HG03439 (cell line): ENCODE results near the gene GRHL1.
"Not testable (repeated sequence)": the region's sequence is repeated elsewhere in the genome, so short reads cannot be mapped to it uniquely, and the experiment has no call there.

Experiments used
- ATAC-seq: cut with Tn5 transposase; IDR thresholded peaks from one replicate; pipeline ENCODE4 v1.9.1; 2021; ENCODE audit warnings: mild to moderate bottlenecking, moderate library complexity; ENCODE audit not compliant: unreplicated experiment

The GRHL1 gene, protein sequence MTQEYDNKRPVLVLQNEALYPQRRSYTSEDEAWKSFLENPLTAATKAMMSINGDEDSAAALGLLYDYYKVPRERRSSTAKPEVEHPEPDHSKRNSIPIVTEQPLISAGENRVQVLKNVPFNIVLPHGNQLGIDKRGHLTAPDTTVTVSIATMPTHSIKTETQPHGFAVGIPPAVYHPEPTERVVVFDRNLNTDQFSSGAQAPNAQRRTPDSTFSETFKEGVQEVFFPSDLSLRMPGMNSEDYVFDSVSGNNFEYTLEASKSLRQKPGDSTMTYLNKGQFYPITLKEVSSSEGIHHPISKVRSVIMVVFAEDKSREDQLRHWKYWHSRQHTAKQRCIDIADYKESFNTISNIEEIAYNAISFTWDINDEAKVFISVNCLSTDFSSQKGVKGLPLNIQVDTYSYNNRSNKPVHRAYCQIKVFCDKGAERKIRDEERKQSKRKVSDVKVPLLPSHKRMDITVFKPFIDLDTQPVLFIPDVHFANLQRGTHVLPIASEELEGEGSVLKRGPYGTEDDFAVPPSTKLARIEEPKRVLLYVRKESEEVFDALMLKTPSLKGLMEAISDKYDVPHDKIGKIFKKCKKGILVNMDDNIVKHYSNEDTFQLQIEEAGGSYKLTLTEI

DNA sequence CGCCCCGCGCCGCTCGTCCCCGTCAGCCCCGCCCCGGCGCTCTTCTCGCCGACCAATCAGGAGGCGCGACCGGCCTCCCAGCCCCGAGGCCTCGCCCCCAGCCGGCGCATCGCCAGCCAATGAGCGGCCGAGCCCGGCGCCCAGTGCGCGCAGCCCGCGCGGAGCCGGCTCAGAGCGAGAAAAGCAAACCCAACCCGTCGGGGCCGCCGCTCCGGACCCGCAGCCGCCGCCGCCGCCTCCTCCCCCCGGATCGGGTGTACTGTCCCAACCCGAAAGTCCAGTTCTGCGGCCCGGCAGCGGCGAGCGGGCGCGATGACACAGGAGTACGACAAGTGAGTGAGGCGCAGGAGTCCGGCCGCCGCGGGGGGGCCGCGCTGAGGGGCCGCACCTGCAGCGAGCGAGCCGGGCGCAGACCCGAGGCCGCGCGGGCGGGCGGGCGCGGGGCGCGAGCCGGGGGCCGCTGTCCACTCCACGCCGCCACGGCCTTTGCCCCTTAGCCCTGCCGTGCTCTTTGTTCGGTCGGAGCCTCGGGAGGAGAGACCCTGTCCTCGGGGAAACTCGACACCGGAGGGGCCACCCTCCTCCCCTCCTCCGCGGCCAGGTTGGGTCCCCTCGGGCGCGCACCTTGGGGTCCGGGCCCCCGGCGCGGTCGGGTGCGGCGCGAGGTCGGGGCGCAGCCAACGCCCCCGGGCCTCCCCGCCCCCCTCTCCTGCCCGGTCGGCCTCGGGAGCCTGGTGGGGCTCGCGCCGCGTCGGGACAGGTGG, at the start of gene GRHL1:
Gene GRHL1, plus strand, starts transcription at position 172 of the 764 bp plus-strand sequence. Its CDS starts 141 bp downstream, at position 313.
- ATAC-seq, result peak; percentile 96

DNA sequence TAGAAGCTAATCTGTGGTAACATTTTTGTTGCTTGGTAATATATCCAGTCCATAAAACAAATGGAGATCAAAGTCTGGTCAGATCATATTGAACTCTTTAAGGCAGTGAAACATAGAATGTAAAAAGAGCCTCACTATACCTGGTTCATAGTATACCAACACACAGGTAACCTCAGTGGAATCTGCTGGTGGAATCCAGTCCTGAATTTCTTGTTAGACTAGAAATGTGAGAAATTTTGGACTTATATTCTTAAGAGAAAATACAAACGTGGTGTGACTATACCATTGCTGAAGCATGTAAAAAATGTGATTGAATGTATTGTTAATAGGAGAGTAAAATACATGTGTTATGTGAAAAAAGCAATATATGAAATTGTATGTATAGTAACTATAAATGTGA, 46.1 kb upstream of the GRHL1 start:
- no peak for ATAC-seq

DNA sequence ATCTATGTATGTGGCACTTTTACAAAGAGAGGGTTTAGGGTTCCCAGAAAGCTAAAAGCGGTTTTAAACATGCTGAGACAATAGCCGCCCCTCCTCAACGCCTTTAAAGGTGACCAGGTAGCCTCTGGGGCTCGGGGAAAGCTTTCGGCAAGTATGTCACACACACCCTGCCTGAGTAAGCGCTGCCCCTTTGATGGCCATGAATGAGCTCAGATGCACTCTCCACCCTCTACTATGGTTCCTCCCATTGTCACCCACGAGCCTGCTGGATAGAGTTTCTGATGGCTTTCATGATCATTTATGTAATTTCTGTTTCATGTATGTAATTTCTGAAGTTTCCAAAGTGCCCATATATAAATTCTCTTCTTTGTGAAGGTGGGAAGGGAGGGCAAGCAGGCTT, 44.1 kb upstream of the GRHL1 start:
- ATAC-seq, result no peak

DNA sequence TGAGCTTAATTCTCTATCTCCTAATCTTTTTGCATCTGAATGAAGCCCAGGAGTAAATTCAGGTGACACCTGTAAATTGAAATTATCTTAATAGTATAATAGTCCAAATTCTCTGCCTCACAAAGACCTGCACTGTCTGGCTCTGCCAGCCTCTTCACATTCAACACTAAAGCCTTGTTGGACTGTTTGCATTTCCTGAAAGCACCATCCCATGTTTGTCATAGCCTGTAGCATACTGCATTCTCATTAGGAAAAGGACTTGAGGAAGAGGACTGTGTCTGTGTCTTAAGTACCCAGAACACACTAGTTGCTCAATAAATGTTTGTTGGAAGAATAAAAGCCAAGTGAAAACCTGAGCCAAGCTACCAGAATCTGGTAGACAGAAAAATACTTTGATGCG, 42.9 kb upstream of the GRHL1 start:
- ATAC-seq, result no peak

- no peak for ATAC-seq
Observed at GRCh38 chr2:9909106-9909505, 42.4 kb upstream of the GRHL1 start.

DNA sequence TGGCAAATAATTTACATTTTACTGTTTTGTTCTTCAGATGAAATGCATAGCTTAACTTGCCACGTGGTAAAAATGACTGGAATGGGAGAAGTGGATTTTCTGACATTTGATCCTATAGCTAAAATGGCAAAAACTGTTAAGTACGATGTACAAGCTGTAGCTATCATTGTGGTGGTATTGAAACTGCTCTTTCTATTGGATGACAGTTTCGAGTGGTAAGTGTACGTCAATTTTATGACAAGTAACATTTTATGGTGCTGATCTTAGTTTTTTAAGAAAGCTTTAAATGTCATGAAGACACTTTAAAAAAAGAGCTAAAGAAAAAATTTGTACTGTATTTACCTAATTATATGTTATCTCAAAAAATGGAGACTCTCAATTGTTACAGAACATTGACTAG, 40.8 kb upstream of the GRHL1 start:
- ATAC-seq, result no peak

GRCh38 chr2:9912468-9912867, 39.0 kb upstream of the GRHL1 start:
- ATAC-seq, result no peak

GRCh38 chr2:9914384-9915065, 37.0 kb upstream of the GRHL1 start:
- ATAC-seq, result peak; percentile 99

DNA sequence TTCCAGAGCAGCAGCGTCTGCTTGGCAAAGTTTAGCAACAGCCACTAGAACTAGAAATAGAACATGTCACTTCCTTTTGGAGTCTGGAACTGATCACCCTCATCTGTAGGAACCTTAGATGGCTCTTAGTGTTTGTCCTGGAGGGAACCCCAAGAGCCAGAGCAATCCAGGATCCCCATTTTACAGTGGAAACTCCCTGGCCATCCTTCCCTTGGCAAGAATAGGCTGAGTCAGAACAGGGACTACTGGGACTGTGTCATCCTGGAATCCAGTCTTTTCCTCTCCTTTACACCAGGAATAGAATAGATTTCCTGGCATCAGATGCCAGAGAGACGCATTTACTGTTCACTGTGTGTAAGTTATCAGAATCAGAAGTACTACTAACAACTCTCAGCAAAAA, 33.2 kb upstream of the GRHL1 start:
- ATAC-seq, result no peak

DNA sequence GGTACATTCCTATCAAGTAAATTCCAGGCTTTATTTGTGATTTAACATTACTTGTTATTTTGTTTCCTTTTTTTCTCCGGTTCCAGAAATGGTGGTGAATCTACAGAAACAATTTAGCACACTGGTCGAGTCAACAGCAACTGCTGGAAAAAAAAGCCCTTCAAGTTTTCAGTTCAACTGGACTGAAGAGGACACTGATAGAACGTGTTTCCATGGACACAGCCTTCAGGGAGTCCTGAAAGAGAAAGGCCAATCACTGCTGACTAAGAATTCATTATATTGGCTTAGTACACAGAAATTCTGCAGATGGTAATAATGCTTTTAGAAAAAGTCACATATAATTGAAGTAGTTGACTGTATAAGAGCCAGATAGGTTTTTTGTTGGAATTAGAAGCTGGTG, 32.0 kb upstream of the GRHL1 start:
- no peak for ATAC-seq

GRCh38 chr2:9927020-9927419, 24.5 kb upstream of the GRHL1 start:
- ATAC-seq, result not testable (repeated sequence)

DNA sequence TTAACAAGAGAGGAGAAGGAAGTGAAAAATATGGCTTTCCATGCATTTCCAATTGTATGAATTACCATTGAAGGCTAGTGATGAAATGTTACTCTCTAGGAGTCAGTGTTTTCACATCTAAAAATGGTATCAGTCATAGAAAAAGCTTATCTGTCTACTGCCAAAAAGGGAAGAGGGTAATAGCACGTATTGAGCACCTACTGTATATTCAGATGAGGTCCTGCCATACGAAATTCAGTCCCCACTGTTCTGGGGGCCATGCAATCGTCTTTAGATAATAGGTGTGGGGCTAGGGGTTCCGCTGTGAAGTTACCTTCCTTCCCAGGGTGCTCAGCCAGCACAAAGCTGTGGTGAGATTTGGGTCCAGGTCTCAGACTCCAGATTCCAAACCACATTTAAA, 14.2 kb upstream of the GRHL1 start:
- no peak for ATAC-seq

- no peak for ATAC-seq
Observed at GRCh38 chr2:9937968-9938367, 13.5 kb upstream of the GRHL1 start.

DNA sequence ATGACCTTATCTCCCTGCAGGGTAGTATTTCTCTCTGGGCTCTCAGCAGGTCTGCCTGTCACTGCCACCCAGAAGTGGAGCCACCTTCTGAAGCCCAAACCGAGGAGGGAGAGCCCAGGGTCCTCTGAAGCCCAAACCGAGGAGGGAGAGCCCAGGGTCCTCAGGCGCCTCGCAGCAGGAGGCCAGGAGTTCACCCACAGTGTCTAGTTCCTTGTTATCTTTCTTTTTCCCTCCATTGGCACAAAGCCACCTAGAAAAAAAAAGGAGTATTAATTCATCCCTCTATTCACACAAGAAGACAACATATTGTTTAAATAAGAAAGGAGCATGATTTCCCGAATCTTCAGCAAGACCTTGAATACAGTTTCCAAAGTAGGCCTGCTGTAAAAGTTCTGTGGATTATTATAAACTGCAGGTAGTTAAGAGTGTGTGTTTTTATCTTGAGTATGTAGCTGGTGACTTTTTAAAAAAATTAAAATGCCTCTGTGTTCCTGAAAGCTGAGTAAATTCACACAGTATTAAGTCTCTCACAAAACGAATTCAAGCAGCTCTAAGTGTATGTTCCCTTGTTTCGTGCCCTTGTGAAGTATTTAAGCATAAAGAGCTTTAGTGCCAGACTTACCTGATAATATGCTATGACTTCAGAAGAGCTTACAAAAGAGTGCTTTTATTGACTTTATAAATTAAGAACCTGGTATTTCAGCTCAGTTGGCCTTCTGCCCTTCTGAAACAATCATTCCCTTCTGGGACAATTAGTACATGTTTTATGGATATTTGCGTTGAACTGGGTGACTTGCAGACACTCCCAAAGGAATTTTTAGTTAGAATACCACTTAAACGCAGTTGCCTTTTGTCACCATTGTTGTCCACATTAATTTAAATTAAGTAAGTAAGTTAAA, 11.7 kb upstream of the GRHL1 start:
- no peak for ATAC-seq

DNA sequence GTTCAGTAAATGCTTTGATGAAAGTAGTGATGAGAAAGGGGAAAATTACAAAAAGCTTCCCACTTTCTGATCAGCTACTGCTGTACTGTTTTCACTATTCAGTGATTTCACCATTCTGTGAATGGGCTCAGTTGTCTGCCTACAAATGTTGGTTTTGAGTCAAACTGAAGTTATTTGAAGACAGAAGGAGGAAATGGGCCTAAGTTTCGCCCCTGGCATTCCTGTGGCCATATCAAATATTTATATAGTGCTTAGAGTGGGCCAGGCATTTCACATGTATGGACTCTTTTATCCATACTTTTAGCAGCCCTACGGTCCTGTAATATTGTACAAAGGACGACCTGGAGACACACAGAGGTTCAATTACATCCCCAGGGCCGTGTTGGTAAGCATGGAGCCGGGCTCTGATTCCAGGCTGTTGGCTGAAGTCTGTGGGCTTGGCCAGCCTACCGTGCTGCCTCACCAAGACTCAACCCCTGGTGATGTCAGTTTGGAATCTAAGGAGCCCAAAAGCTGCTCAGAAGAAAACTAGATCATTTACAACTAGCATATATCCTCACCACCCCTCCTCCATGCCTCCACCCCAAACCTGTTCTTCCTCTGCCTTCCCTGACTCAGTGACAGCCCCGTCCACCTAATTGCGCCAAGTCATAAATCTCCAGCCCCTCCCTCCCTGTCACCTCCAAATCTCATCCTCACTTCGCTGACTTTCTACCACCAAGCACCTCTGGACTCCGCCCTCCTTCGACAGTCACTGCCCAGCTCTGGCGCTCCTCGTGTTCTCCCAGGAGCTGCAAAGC, 10.1 kb upstream of the GRHL1 start:
- no peak for ATAC-seq

DNA sequence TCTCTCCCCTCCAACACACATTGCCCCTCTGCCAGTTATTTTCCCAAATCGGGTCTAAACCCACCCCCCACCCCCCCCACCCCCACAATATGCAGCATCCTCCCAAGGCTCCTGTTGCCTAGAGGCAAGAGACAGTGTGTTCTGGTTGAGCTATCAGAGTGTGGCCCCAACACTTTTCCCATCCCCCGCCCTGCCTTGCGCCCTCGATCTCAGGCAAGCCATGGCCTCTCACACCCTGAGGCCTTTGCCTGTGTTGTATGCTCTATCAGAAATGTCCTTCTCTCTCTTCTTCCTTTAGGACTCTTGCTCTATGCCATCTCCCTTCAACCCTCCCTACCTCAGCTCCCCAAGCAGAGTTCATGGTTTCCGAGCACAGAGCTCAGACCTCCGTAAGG, 9.5 kb upstream of the GRHL1 start:
- ATAC-seq, result no peak

GRCh38 chr2:9944330-9944758, 7.1 kb upstream of the GRHL1 start:
- no peak for ATAC-seq

GRCh38 chr2:9945596-9945995, 5.9 kb upstream of the GRHL1 start:
- ATAC-seq, result no peak

DNA sequence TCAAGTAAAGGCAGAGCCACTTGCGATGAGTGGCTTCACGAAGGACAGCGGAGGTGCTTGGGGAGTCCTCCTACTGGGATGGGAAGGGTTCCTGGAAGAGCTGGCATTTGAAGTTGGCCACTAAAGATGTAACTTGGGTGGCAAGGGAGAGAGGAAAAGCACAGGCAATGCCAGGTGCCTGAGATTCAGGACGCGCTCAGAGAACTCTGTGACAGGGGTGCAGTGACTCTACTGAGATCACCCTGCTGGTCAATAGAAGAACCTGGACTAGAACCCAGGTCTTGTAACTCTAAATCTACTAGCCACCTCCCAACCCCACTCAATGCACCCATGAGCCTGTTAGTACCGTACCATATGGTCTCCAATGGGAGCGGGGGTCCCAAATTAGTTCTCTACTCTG, 5.4 kb upstream of the GRHL1 start:
- ATAC-seq, result no peak
